Measurements from ENCODE around the gene PDZK1IP1.
"Not testable (repeated sequence)": the region's sequence is repeated elsewhere in the genome, so short reads cannot be mapped to it uniquely, and the experiment has no call there.

GRCh38 chr1:47146495-47146894 lies 43.3 kb downstream of the PDZK1IP1 start:
- TF ChIP-seq CTCF (conservative IDR thresholded peaks at IDR 0.05; ENCODE audit: low read depth, low read length); EZH2 (IDR thresholded peaks at IDR 0.05; ENCODE audit: borderline replicate concordance, low read depth, low read length, poor library complexity, severe bottlenecking): not testable (repeated sequence)
